CD4-positive, alpha-beta T cell treated with Interleukin-15 for 1 hour (primary cell): ENCODE measurements around the gene SENP7.
"Not testable (repeated sequence)": the region's sequence is repeated elsewhere in the genome, so short reads cannot be mapped to it uniquely, and the experiment has no call there.

Experiments
- DNase-seq: peaks from one replicate; pipeline ENCODE4 v3.0.0-alpha.2; 2020

The SENP7 gene

GRCh38 chr3:101512646-101513418 lies at the start of gene SENP7:
Gene SENP7 (minus strand): TSS chr3:101513212. CDS start chr3:101513130, 82 bp downstream.
- peak; percentile 76 for DNase-seq

- peak; percentile 94 for DNase-seq
Measured at GRCh38 chr3:101561630-101562328, 48.8 kb upstream of the SENP7 start, which contains the start of gene TRMT10C. Gene TRMT10C (plus strand): TSS chr3:101561868. CDS start chr3:101564782, 2,914 bp downstream.

GRCh38 chr3:101556064-101556463 lies 43.1 kb upstream of the SENP7 start:
- no peak for DNase-seq

- DNase-seq: not testable (repeated sequence)
Measured at GRCh38 chr3:101553381-101553780, 40.4 kb upstream of the SENP7 start.

GRCh38 chr3:101551359-101552081 lies 38.5 kb upstream of the SENP7 start:
- DNase-seq: not testable (repeated sequence)

- DNase-seq: no peak
Measured at GRCh38 chr3:101549473-101549872, 36.5 kb upstream of the SENP7 start.

GRCh38 chr3:101548527-101549105 lies 35.6 kb upstream of the SENP7 start:
- DNase-seq: no peak

- no peak for DNase-seq
Measured at GRCh38 chr3:101544161-101544850, 31.3 kb upstream of the SENP7 start.

- DNase-seq: no peak
Measured at GRCh38 chr3:101542957-101543356, 29.9 kb upstream of the SENP7 start.

GRCh38 chr3:101536955-101537354 lies 23.9 kb upstream of the SENP7 start:
- DNase-seq: not testable (repeated sequence)

GRCh38 chr3:101536266-101536665 lies 23.3 kb upstream of the SENP7 start:
- DNase-seq: no peak

- DNase-seq: no peak
Measured at GRCh38 chr3:101535221-101535620, 22.2 kb upstream of the SENP7 start.

GRCh38 chr3:101533603-101533968 lies 20.6 kb upstream of the SENP7 start:
- no peak for DNase-seq

- DNase-seq: no peak
Measured at GRCh38 chr3:101532783-101533602, 20.0 kb upstream of the SENP7 start.

GRCh38 chr3:101531473-101532086 lies 18.6 kb upstream of the SENP7 start:
- DNase-seq: no peak

- DNase-seq: no peak
Measured at GRCh38 chr3:101530686-101531047, 17.7 kb upstream of the SENP7 start.

- DNase-seq: no peak
Measured at GRCh38 chr3:101529816-101530685, 17.0 kb upstream of the SENP7 start.

GRCh38 chr3:101527906-101528305 lies 14.9 kb upstream of the SENP7 start:
- no peak for DNase-seq

GRCh38 chr3:101527441-101527840 lies 14.4 kb upstream of the SENP7 start:
- DNase-seq: no peak

- peak; percentile 42 for DNase-seq
Measured at GRCh38 chr3:101521211-101521701, 8.2 kb upstream of the SENP7 start.
